ENCODE measurements around the gene GJA10.
"Not testable (repeated sequence)": the region's sequence is repeated elsewhere in the genome, so short reads cannot be mapped to it uniquely, and the experiment has no call there.

Gene GJA10

GRCh38 chr6:89886378-89887120 is 7.7 kb upstream of the GJA10 start:
- Histone ChIP-seq H4K20me1 (no peaks in the 10 kb centered on the region), H3K4me1 (no peaks in the 10 kb centered on the region), H3K9me3 (no peaks in the 10 kb centered on the region), H3K4me2 (no peak overlapping the region), H3K36me3 (no peaks in the 10 kb centered on the region), H3K9ac (no peak overlapping the region), H3K27me3 (no peaks in the 10 kb centered on the region), H3K27ac (no peak overlapping the region), H3K4me3 (no peak overlapping the region)
- TF ChIP-seq Cebpa-rat (IDR thresholded peaks at IDR 0.05): no peak

- no peaks in the 10 kb centered on the region for H3K27me3 ChIP-seq
- H3K4me3 ChIP-seq: no peak overlapping the region
- no peak overlapping the region for H3K4me2 ChIP-seq
- H4K20me1 ChIP-seq: no peaks in the 10 kb centered on the region
- no peak for TF ChIP-seq Cebpa-rat (IDR thresholded peaks at IDR 0.05)
- no peak overlapping the region for H3K9ac ChIP-seq
- H3K36me3 ChIP-seq: no peaks in the 10 kb centered on the region
- H3K4me1 ChIP-seq: no peaks in the 10 kb centered on the region
- H3K9me3 ChIP-seq: no peaks in the 10 kb centered on the region
- no peak overlapping the region for H3K27ac ChIP-seq
These were observed 6.7 kb upstream of the GJA10 start for GRCh38 chr6:89887452-89888137.

GRCh38 chr6:89888138-89888514 is 6.1 kb upstream of the GJA10 start:
- H3K9me3 ChIP-seq: no peaks in the 10 kb centered on the region
- no peak overlapping the region for H3K9ac ChIP-seq
- no peak overlapping the region for H3K4me3 ChIP-seq
- TF ChIP-seq Cebpa-rat (IDR thresholded peaks at IDR 0.05): no peak
- no peaks in the 10 kb centered on the region for H3K27me3 ChIP-seq
- no peaks in the 10 kb centered on the region for H4K20me1 ChIP-seq
- H3K4me1 ChIP-seq: no peaks in the 10 kb centered on the region
- no peak overlapping the region for H3K4me2 ChIP-seq
- H3K27ac ChIP-seq: no peak overlapping the region
- H3K36me3 ChIP-seq: no peaks in the 10 kb centered on the region

- H3K36me3 ChIP-seq: no peaks in the 10 kb centered on the region
- H3K4me3 ChIP-seq: no peak overlapping the region
- no peaks in the 10 kb centered on the region for H3K9me3 ChIP-seq
- H3K4me1 ChIP-seq: no peaks in the 10 kb centered on the region
- no peak overlapping the region for H3K27ac ChIP-seq
- H3K27me3 ChIP-seq: no peaks in the 10 kb centered on the region
- H3K9ac ChIP-seq: no peak overlapping the region
- no peaks in the 10 kb centered on the region for H4K20me1 ChIP-seq
- no peak for TF ChIP-seq Cebpa-rat (IDR thresholded peaks at IDR 0.05)
- H3K4me2 ChIP-seq: no peak overlapping the region
These were observed 5.4 kb upstream of the GJA10 start for GRCh38 chr6:89888871-89889270.

GRCh38 chr6:89890845-89891528 is 3.3 kb upstream of the GJA10 start:
- not testable (repeated sequence) for H3K4me3 ChIP-seq, H3K36me3 ChIP-seq, H3K4me2 ChIP-seq, H3K4me1 ChIP-seq, H3K9me3 ChIP-seq, H3K9ac ChIP-seq, H3K27ac ChIP-seq, H3K27me3 ChIP-seq, H4K20me1 ChIP-seq

- H3K36me3 ChIP-seq, H3K9ac ChIP-seq, H3K27me3 ChIP-seq, H4K20me1 ChIP-seq, H3K4me3 ChIP-seq, H3K4me1 ChIP-seq, H3K4me2 ChIP-seq, H3K27ac ChIP-seq, H3K9me3 ChIP-seq: not testable (repeated sequence)
These were observed 1.7 kb upstream of the GJA10 start for GRCh38 chr6:89892577-89892976.

GRCh38 chr6:89895276-89895874 is 1.1 kb downstream of the GJA10 start:
- TF ChIP-seq Cebpa-rat (IDR thresholded peaks at IDR 0.05): no peak
- Histone ChIP-seq H3K4me2 (no peak overlapping the region), H3K27me3 (no peaks in the 10 kb centered on the region), H4K20me1 (no peaks in the 10 kb centered on the region), H3K36me3 (no peaks in the 10 kb centered on the region), H3K27ac (no peak overlapping the region), H3K9me3 (no peaks in the 10 kb centered on the region), H3K9ac (no peak overlapping the region), H3K4me3 (no peak overlapping the region), H3K4me1 (no peaks in the 10 kb centered on the region)

- H3K4me3 ChIP-seq, H3K27me3 ChIP-seq, H3K9ac ChIP-seq, H4K20me1 ChIP-seq, H3K27ac ChIP-seq, H3K36me3 ChIP-seq, H3K9me3 ChIP-seq: not testable (repeated sequence)
- Histone ChIP-seq H3K4me1 (peaks cover 10% of the 10 kb centered on the region; the same call in 1 of the 2 replicates), H3K4me2 (peak overlapping the region; percentile 65)
These were observed 16.0 kb downstream of the GJA10 start for GRCh38 chr6:89910001-89910901.

GRCh38 chr6:89910902-89911240 is 16.6 kb downstream of the GJA10 start:
- Histone ChIP-seq H3K27me3 (no peaks in the 10 kb centered on the region), H3K4me2 (peak overlapping the region; percentile 65; the same call in 1 of the 2 replicates), H3K4me3 (no peak overlapping the region), H3K36me3 (no peaks in the 10 kb centered on the region), H3K9ac (no peak overlapping the region), H4K20me1 (no peaks in the 10 kb centered on the region), H3K9me3 (peaks cover 2% of the 10 kb centered on the region; the same call in 1 of the 2 replicates), H3K27ac (no peak overlapping the region), H3K4me1 (peaks cover 10% of the 10 kb centered on the region; the same call in 1 of the 2 replicates)
- TF ChIP-seq Cebpa-rat (IDR thresholded peaks at IDR 0.05): no peak
